ENCODE data around the gene SRMS.

- TF ChIP-seq CTCF (CRISPR knock-in tag; IDR thresholded peaks at IDR 0.05) (no peak), GFI1 (CRISPR knock-in tag; IDR thresholded peaks at IDR 0.05; ENCODE audit: borderline replicate concordance) (no peak)
Observed at GRCh38 chr20:63539092-63539430, 8.5 kb downstream of the SRMS start.
